TTC549 (cell line): ENCODE data around the gene KLF1.

Experiments used
- FAIRE-seq: peaks from 2 replicates; lab custom pipeline; 2012; peaks lifted over from hg19 to GRCh38; lab: Jason Lieb, UNC

Gene KLF1

DNA sequence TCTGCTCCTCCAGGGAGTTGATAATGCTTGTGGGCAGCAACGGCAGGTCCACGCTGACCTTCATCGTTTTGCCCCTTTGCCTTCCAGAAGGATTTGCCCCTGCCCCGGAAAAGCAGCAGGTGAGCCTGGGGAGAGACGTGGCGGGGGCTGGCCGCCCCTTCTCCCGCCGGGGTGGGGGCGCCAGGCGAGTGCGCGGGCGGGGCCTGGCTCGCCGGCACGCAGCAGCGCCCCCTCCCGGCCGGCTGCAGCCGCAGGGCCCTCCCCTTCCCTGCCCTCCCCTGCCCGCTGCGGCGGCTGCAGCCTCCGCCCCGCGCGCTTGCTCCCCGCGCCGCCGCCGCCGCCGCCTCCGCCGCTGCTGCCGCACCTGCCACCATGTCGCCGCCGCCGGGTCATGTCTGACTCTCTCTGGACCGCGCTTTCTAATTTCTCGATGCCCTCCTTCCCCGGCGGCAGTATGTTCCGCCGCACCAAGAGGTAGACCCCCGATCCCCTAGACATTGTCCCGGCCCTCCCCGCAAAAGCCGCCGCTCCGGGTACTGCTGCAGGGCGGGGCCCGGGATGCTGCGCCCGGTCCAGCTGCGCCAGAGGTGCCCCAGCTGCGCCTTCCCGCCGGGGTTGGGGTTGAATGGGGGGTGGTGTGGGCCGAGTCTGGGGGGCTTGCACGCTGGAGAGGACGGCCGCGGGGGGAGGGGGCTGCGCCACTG lies 48.7 kb downstream of the KLF1 start, which contains the start of gene MAST1:
MAST1 (plus strand) TSS at position 334 of the 704 bp plus-strand sequence; CDS start at position 392, 58 bp downstream.
- no peak for FAIRE-seq

DNA sequence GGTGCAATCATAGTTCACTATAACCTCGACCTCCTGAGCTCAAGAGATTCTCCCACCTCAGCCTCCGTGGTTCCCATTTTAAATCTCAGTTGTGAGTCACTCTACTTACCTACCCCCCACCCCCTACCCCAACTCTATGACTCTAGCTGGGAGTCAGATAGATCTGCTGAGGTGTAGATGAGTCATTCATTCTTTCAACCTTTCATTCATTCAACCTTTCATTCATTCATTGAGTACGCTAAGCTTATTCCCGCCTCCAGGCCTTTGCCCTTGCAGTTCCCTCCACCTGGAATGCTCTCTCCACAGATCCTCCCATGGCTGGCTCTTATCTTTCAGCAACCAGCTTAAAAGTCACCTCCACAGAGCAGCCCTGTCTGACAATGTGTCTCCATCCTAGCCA lies 49.8 kb downstream of the KLF1 start:
- no peak for FAIRE-seq

DNA sequence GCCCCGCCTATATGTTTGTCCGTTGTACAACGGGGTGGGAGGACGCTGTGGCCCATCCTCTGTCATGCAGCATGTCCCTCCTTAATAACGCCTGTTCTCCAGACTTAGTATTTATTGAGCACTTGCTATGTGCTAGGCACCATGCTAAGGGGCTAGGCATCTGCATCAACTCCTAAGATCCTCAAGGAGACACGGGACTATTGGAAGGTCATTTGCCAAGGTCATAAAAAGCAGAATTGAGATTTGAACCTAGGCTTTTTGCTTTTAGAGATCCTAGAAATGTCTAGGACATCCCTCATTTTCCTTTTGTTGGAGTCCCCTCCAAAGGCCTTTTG lies 50.5 kb downstream of the KLF1 start:
- no peak for FAIRE-seq

DNA sequence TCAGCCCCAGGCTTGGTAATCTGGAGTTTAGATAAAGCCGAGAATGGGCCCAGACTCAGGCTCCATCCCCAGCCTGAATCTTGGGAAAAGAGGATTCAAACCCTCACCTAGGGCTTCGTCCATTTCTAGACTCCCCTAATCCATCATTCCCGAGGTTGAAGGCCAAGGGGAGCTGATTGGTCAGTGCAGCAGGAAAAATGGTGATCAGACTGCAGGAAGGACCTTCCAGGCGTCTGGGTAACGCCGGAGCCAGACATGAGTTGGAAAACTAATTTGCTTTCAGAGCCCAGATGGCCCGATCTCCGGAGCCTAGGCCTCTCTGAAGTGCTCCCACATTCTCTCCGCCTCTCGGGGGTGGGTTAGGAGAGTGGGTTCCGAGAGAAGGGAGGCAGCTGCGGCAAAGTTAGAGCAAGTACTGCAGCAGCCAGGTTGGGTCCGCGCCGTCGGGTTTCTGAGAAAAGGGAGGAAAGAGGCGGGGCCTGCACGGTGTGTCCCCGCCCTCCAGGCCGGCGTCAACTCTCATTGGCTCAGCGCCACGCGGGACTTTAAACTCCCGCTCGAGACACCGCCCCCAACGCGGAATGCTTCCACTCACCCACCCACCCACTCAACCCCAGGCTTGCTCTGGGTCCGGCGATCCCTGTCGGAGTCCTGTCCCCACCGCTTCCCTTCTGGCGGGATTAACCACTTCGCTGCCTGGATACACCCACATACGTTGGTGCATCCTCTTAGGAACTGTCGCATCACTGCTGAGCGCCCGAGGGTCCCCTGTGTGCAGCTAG lies 51.8 kb downstream of the KLF1 start:
- no peak for FAIRE-seq

DNA sequence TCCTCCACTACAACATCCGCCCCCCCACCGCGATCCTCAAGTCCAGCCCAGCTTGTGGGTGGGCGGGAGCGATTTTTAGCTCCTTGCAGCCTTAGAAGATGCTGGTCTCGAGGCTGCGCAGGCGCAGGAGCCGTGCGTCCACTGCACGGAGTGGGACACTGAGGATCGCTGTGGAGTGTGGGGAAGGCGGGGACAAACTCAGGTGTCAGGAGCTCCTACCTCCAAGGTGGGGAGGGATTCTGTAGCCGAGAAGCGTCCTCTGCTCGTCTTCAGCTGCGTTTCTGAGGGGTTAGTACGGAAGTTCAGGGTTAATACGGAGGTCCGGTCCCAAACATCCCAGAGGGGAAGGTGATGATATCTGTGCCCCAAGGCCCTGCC lies 52.4 kb downstream of the KLF1 start, which contains the start of gene RTBDN:
RTBDN (minus strand) TSS at position 14 of the 378 bp plus-strand sequence. CDS start 4,600 bp downstream, outside the sequence.
- FAIRE-seq = no peak
